Measurements from ENCODE around the gene LCE2C.
"Not testable (repeated sequence)": the region's sequence is repeated elsewhere in the genome, so short reads cannot be mapped to it uniquely, and the experiment has no call there.

Gene LCE2C

GRCh38 chr1:152674983-152675382 is at the start of gene LCE2C:
LCE2C (plus strand) TSS chr1:152675279; CDS start chr1:152676016, 737 bp downstream.
- DNase-seq = not testable (repeated sequence)

- no peak for DNase-seq
These were observed 48.3 kb upstream of the LCE2C start for GRCh38 chr1:152626744-152627143.

GRCh38 chr1:152630596-152630995 is 44.5 kb upstream of the LCE2C start:
- DNase-seq = no peak

- no peak for DNase-seq
These were observed 34.7 kb upstream of the LCE2C start for GRCh38 chr1:152640351-152640750.

- DNase-seq = no peak
These were observed 31.1 kb upstream of the LCE2C start for GRCh38 chr1:152643945-152644344.

GRCh38 chr1:152645146-152645545 is 29.9 kb upstream of the LCE2C start:
- DNase-seq = no peak

GRCh38 chr1:152646656-152647055 is 28.4 kb upstream of the LCE2C start:
- DNase-seq = no peak

GRCh38 chr1:152654110-152654509 is 21.0 kb upstream of the LCE2C start:
- DNase-seq = peak; percentile 83

- DNase-seq = no peak
These were observed 18.6 kb upstream of the LCE2C start for GRCh38 chr1:152656459-152656858.

- DNase-seq = no peak
These were observed 17.4 kb upstream of the LCE2C start for GRCh38 chr1:152657677-152658076.

GRCh38 chr1:152658649-152659048 is 16.4 kb upstream of the LCE2C start:
- no peak for DNase-seq

GRCh38 chr1:152663098-152663497 is 12.0 kb upstream of the LCE2C start, which contains the start of gene LCE2D:
LCE2D (plus strand) TSS chr1:152663380; CDS start chr1:152664106, 726 bp downstream.
- no peak for DNase-seq

GRCh38 chr1:152666171-152666570 is 8.9 kb upstream of the LCE2C start:
- not testable (repeated sequence) for DNase-seq

- no peak for DNase-seq
These were observed 7.4 kb upstream of the LCE2C start for GRCh38 chr1:152667648-152668047.

- no peak for DNase-seq
These were observed 2.1 kb upstream of the LCE2C start for GRCh38 chr1:152673016-152673415.

GRCh38 chr1:152679459-152679858 is 4.4 kb downstream of the LCE2C start:
- no peak for DNase-seq

GRCh38 chr1:152681616-152682015 is 6.5 kb downstream of the LCE2C start:
- DNase-seq = no peak

- no peak for DNase-seq
These were observed 8.8 kb downstream of the LCE2C start for GRCh38 chr1:152683846-152684245.

- DNase-seq = not testable (repeated sequence)
These were observed 10.7 kb downstream of the LCE2C start, which contains the start of gene LCE2B for GRCh38 chr1:152685823-152686222. LCE2B (plus strand) TSS chr1:152686123; CDS start chr1:152686844, 721 bp downstream.

GRCh38 chr1:152697701-152698600 is 22.9 kb downstream of the LCE2C start, which contains the start of gene LCE2A:
LCE2A (plus strand) TSS chr1:152698345; CDS start chr1:152698902, 557 bp downstream.
- DNase-seq = no peak

- no peak for DNase-seq
These were observed 24.7 kb downstream of the LCE2C start for GRCh38 chr1:152699746-152700145.

- DNase-seq = no peak
These were observed 32.8 kb downstream of the LCE2C start, which contains the start of gene LCE4A for GRCh38 chr1:152707860-152708259. LCE4A (plus strand) TSS chr1:152708160; CDS start chr1:152709076, 916 bp downstream.

GRCh38 chr1:152718238-152718637 is 43.2 kb downstream of the LCE2C start:
- no peak for DNase-seq

GRCh38 chr1:152725261-152725660 is 50.2 kb downstream of the LCE2C start:
- DNase-seq = no peak
